ENCODE data around the gene ANXA11. TPM values are rescaled to one million over a fixed set of nuclear protein-coding genes. Genes with fewer than 3 reads are reported as not detected.
A peak's percentile ranks its signal among the peaks of the same experiment; 100 is the strongest.

The ANXA11 gene
- total RNA-seq, 6 donors from 2014 or later, result 108 to 327 (median 194) TPM

GRCh38 chr10:80163741-80164341 is 41.5 kb downstream of the ANXA11 start:
- peaks cover 20 to 91% (median 57%) of the 10 kb centered on the region in 4 donors for H3K36me3 ChIP-seq
- DNase-seq, result no peak
- peaks cover 17 to 43% (median 28%) of the 10 kb centered on the region in 4 donors for H3K4me1 ChIP-seq
- peak overlapping the region in 2 of 4 donors; percentile 38 to 65 for H3K27ac ChIP-seq
- 75 to 90% methylated on average over 8 of the region's 8 CpGs for WGBS, 2 donors
- no peak overlapping the region for H3K4me3 ChIP-seq
- H3K27me3 ChIP-seq, result no peaks in the 10 kb centered on the region
- no peak for ATAC-seq (ENCODE audit: low FRiP score in 2 of 2)
- TF ChIP-seq EP300 (IDR thresholded peaks at IDR 0.05), result no peak
- TF ChIP-seq POLR2A (IDR thresholded peaks at IDR 0.05), result no peak
- no peak for TF ChIP-seq CTCF (IDR thresholded peaks at IDR 0.05)
- TF ChIP-seq POLR2AphosphoS5 (IDR thresholded peaks at IDR 0.05), result no peak
- no peaks in the 10 kb centered on the region for H3K9me3 ChIP-seq

GRCh38 chr10:80161321-80162083 is 43.8 kb downstream of the ANXA11 start:
- DNase-seq (peak in 1 of 2 donors; percentile 38), ATAC-seq (ENCODE audit: low FRiP score in 2 of 2) (no peak)
- H3K27ac ChIP-seq, result peak overlapping the region in 3 of 4 donors; percentile 17 to 31 (median 30)
- no peak overlapping the region for H3K4me3 ChIP-seq
- H3K9me3 ChIP-seq, result no peaks in the 10 kb centered on the region
- no peaks in the 10 kb centered on the region for H3K27me3 ChIP-seq
- peaks cover 33 to 93% (median 67%) of the 10 kb centered on the region in 4 donors for H3K36me3 ChIP-seq
- 82 to 87% methylated on average over 13 to 21 of the region's 21 CpGs for WGBS, 2 donors
- H3K4me1 ChIP-seq, result peaks cover 25 to 54% (median 32%) of the 10 kb centered on the region in 4 donors
- TF ChIP-seq POLR2A (IDR thresholded peaks at IDR 0.05) (no peak), CTCF (IDR thresholded peaks at IDR 0.05) (no peak), POLR2AphosphoS5 (IDR thresholded peaks at IDR 0.05) (no peak), EP300 (IDR thresholded peaks at IDR 0.05) (no peak)

GRCh38 chr10:80160361-80161320 is 44.7 kb downstream of the ANXA11 start:
- peaks cover 17 to 45% (median 31%) of the 10 kb centered on the region in 4 donors for H3K4me1 ChIP-seq
- H3K36me3 ChIP-seq, result peaks cover 33 to 98% (median 69%) of the 10 kb centered on the region in 4 donors
- DNase-seq, result peak in 1 of 2 donors; percentile 43
- peak overlapping the region in 2 of 4 donors; percentile 30 to 69 for H3K27ac ChIP-seq
- WGBS, 2 donors, result 89 to 91% methylated on average over 17 of the region's 17 CpGs
- ATAC-seq (ENCODE audit: low FRiP score in 2 of 2), result no peak
- no peak for TF ChIP-seq EP300 (IDR thresholded peaks at IDR 0.05)
- TF ChIP-seq POLR2AphosphoS5 (IDR thresholded peaks at IDR 0.05), result no peak
- no peak for TF ChIP-seq POLR2A (IDR thresholded peaks at IDR 0.05)
- no peak for TF ChIP-seq CTCF (IDR thresholded peaks at IDR 0.05)
- no peak overlapping the region for H3K4me3 ChIP-seq
- no peaks in the 10 kb centered on the region for H3K9me3 ChIP-seq
- H3K27me3 ChIP-seq, result no peaks in the 10 kb centered on the region

GRCh38 chr10:80159166-80159873 is 46.0 kb downstream of the ANXA11 start:
- peak overlapping the region; percentile 55 to 78 (median 68) for H3K27ac ChIP-seq
- no peaks in the 10 kb centered on the region for H3K27me3 ChIP-seq
- DNase-seq, result no peak
- no peak overlapping the region for H3K4me3 ChIP-seq
- WGBS, 2 donors, result 86 to 90% methylated on average over 9 of the region's 9 CpGs
- H3K4me1 ChIP-seq, result peaks cover 17 to 33% (median 22%) of the 10 kb centered on the region in 4 donors
- H3K9me3 ChIP-seq, result no peaks in the 10 kb centered on the region
- peaks cover 33 to 98% (median 76%) of the 10 kb centered on the region in 4 donors for H3K36me3 ChIP-seq
- no peak for ATAC-seq (ENCODE audit: low FRiP score in 2 of 2)
- TF ChIP-seq CTCF (IDR thresholded peaks at IDR 0.05), result no peak
- no peak for TF ChIP-seq POLR2A (IDR thresholded peaks at IDR 0.05)
- TF ChIP-seq EP300 (IDR thresholded peaks at IDR 0.05), result no peak
- no peak for TF ChIP-seq POLR2AphosphoS5 (IDR thresholded peaks at IDR 0.05)

Data from upper lobe of left lung (tissue), 6 donors.